HPDE6-E6E7 (cell line): ENCODE results near the gene NTN1.
"Not testable (repeated sequence)": the region's sequence is repeated elsewhere in the genome, so short reads cannot be mapped to it uniquely, and the experiment has no call there.

Experiments
- DNase-seq: peaks from one replicate; pipeline ENCODE4 v3.0.0; 2011; ENCODE audit warnings: missing footprints; ENCODE audit errors: extremely low spot score

The NTN1 gene

GRCh38 chr17:9087921-9088320 lies 66.6 kb downstream of the NTN1 start:
- DNase-seq, result no peak

GRCh38 chr17:9090641-9091096 lies 69.4 kb downstream of the NTN1 start:
- DNase-seq, result no peak

GRCh38 chr17:9094193-9094592 lies 72.9 kb downstream of the NTN1 start:
- DNase-seq, result no peak

- no peak for DNase-seq
Measured at GRCh38 chr17:9095390-9095789, 74.1 kb downstream of the NTN1 start.

- no peak for DNase-seq
Measured at GRCh38 chr17:9098242-9098825, 77.0 kb downstream of the NTN1 start.

- DNase-seq, result no peak
Measured at GRCh38 chr17:9101356-9101755, 80.0 kb downstream of the NTN1 start.

GRCh38 chr17:9103193-9103592 lies 81.9 kb downstream of the NTN1 start:
- not testable (repeated sequence) for DNase-seq

- no peak for DNase-seq
Measured at GRCh38 chr17:9104370-9105041, 83.2 kb downstream of the NTN1 start.

- DNase-seq, result no peak
Measured at GRCh38 chr17:9105068-9105868, 84.0 kb downstream of the NTN1 start.

- DNase-seq, result not testable (repeated sequence)
Measured at GRCh38 chr17:9106278-9106677, 85.0 kb downstream of the NTN1 start.

- no peak for DNase-seq
Measured at GRCh38 chr17:9107527-9107926, 86.2 kb downstream of the NTN1 start.

GRCh38 chr17:9108146-9108545 lies 86.8 kb downstream of the NTN1 start:
- DNase-seq, result no peak

- no peak for DNase-seq
Measured at GRCh38 chr17:9109933-9110332, 88.6 kb downstream of the NTN1 start.

GRCh38 chr17:9110501-9110900 lies 89.2 kb downstream of the NTN1 start:
- DNase-seq, result no peak

GRCh38 chr17:9115214-9116191 lies 94.2 kb downstream of the NTN1 start:
- DNase-seq, result no peak

GRCh38 chr17:9116311-9116835 lies 95.1 kb downstream of the NTN1 start:
- no peak for DNase-seq

- DNase-seq, result no peak
Measured at GRCh38 chr17:9116861-9117568, 95.7 kb downstream of the NTN1 start.

GRCh38 chr17:9120471-9120870 lies 99.2 kb downstream of the NTN1 start:
- no peak for DNase-seq

- DNase-seq, result no peak
Measured at GRCh38 chr17:9121186-9121820, 100.0 kb downstream of the NTN1 start.
